Measurements from ENCODE around the gene ARID3B.
A peak's percentile ranks its signal among the peaks of the same experiment; 100 is the strongest.

The ARID3B gene

DNA sequence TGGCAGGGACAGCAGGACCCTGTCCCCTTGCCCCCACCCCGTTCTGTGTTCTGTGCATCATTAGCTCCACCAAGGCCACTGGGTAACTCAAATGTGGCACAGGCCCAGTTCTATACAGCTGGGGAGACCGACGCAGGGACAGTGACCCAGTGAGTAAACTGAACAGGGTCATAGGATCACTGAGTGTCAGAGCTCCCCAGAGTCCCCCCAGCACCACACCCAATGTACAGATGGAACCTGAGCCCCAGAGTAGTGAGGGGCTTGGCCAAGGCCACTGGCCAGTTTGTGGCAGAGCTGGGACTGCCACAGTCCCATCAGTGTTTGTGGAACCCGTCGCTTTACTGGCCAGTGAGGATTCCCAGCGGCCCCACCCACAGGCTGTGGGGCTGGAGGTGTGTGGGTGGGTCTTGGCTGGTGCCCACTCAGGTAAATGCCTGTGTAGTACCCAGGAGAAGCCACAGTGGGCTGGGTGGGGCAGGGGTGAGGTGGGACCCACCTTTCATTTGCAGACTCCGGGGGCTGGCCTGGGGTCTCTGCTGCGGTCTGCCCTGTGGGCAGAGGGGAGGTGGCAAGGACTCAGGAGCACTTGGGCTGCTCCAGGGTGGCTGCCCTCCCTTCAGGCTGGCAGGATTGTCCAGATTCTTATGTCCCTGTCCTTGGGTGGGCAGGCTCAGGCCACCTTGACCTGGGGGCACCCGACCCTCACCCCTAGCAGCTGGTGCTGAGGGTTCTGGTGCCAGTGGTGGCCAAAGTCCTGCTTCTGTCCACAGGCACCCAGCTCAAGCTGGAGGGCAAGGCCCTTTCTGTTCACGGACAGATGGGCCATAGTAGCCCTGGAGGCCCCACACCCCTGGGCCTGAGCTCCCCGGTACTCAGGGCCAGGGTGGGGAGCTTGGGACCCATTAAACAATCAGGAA, 63.0 kb downstream of the ARID3B start:
- DNase-seq (ENCODE audit: low spot score): no peak

DNA sequence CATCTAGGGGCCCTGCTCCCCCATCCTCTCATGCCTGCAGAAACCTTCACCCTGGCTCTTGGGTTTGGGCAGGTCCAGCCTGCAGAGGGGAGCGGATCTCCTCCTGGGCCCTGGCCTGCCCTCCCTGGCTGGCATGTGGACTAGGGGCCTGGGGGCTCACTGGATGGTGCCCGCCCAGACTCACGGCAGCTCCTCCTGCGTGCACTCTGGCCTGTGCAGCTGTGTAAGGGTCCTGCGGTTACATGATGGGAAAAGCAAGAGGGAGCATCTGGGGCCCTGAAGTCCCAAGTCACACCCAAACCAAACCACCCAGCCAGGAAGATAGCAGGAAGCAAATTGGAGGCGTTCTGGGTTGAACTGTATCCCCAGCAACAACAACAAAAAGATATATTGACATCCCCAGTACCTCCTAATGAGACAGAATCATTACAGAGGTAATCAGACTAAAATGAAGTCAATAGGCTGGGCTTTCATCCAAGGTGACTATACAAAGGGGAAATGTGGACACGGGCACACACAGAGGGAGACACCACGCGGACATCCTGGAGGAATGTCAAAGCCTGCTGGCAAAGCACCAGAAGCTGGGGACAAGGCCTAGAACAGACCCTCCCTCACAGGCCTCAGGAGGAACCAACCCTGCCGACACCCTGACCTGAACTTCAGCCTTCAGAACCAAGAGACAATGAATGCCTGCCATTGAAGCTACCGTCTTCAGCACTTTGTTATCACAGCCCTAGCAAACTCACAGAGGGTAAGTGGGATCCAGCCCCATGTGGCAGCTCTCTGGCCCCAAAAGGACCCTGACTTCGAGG, 64.2 kb downstream of the ARID3B start:
- DNase-seq (ENCODE audit: low spot score): no peak

DNA sequence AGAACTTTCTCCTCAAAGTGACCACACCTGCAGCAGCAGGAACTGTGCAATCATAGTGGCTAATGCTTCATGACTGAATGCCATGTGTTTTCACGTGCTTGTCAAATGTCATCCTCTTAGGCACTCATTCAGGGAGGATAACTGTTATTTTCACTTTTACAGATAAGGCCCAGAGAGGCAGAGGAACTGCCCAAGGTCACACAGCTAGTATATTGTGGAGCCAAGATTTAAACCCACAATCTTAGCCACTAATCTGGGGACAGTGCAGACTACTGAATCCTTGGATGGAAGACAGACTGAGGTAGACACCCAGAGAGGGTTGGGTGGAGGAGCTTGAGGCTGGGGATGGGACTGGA, 64.8 kb downstream of the ARID3B start:
- DNase-seq (ENCODE audit: low spot score): no peak

DNA sequence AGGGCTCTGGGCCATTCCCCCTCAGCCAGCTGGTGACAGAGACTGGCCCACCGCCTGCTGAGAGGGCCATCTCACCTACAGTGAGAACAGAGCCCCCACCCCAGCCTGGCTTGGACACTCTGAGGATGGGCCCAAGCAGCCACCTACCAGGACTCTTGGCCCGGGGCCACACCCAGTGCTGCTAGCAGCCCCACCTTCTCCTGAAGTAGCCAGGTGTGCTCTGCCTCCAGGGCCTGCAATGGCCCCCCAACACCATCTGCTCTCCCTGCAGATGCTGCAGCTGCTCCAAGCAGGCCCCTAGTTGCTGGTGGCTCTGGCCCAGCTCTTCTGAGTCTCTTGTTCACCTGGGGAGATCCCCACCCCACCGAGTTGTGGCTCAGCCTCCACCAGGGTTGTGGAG, 67.8 kb downstream of the ARID3B start:
- no peak for DNase-seq (ENCODE audit: low spot score)

DNA sequence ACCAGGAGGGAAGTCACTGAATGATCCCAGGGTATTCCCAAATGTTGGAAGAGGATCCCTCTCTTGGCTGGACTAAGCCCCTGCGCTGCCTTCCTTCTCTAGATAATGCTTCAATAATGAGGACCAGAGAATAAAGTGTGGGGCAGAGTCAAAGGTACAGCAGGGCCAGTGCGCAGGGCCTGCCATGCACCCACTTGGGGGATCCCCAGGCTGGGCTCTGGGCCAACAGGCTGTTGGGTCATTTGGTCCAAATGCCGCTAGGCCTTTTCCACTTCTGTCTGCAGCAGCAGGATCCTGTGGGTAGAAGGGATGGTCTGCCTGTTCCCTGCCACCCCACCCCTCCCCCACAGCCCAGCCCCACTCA, 68.9 kb downstream of the ARID3B start:
- no peak for DNase-seq (ENCODE audit: low spot score)

DNA sequence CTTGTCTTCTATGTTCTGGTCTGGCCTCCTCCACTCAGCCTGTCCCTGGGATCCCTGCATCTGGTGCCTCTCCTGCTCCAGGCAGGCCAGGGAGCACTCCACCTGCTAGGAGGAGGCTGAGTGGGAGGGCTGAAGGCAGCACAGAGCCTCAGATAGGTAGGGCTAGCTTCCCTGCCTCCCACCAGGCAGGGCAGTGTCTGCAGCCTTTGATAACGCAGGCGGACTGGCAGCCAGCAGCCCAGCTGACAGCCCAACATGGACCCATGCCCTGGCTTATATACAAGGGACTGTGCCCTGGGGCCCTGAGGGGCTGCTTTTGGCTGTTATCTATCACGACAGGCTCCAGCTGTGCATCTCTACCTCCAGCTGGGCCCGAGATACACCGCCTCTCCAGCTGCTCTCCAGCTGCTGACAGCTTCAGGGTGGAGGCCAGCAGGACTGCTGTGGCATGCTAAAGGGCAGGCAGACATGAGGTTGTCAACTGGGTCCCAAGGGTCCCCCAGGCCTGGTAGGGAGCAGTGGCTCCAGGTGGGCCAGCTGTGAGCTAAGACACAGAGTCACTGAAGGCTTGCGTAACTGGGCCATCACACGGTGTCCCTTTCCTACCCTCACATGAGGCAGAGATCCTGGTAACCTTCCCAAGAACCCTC, 69.4 kb downstream of the ARID3B start:
- DNase-seq (ENCODE audit: low spot score): no peak

DNA sequence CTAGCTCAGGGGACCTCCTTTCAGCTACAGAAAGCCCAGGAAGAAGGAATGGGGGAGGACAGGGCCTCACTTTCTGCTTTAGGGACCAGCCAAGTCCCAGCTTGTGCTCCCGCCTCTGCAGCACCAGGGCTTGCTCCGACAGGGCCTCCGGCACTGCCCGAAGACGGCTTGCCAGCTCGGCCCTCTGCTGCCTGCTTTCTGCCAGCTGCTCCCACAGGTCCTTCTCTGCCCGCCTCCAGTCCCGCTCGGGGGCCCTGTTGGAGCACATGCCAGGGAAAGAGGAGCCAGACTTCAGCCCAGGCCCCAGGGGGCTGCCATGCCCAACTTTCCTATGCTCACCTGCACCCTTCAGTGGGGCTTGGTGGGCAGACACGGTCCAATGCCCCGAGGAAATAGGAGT, 70.3 kb downstream of the ARID3B start:
- DNase-seq (ENCODE audit: low spot score): no peak

DNA sequence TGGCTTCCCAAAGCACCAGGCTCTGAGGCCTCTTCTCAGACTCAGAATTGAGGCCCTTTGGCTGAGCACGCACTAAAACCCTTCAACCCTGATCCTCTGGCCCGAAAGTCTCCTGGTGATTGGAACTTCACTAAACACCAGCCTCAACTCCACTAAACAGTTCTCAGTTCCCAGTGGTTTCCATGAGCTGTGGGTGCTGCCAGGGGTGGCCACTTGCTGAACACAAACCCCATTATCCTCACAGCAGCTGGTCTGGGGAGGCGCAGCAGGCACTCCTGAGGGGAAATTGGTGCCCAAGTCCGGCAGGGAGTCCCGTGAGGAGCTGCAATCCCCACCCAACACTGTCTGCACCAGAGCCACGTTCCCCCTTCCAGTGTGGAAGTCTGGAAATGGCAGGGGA, 70.8 kb downstream of the ARID3B start:
- DNase-seq (ENCODE audit: low spot score): no peak

DNA sequence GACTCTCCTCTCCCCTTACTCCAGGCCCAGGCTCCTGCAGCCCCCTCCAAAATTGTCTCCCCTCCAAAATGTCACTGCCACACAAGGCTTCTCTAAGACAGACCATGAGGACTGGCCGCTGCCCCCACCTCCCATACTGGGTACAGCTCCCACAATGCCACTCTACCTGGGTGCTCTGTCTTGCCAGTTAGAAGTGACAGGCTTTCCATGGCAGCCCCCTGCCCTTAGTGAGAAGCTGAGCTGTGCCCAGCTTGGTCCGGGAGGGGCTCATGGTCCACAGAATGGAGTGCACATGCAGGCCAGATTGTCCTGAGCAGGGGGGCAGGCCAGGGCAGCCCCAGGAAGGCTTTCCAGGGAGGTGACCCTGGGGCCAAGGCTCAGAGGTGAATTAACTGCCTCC, 71.7 kb downstream of the ARID3B start:
- DNase-seq (ENCODE audit: low spot score): no peak

DNA sequence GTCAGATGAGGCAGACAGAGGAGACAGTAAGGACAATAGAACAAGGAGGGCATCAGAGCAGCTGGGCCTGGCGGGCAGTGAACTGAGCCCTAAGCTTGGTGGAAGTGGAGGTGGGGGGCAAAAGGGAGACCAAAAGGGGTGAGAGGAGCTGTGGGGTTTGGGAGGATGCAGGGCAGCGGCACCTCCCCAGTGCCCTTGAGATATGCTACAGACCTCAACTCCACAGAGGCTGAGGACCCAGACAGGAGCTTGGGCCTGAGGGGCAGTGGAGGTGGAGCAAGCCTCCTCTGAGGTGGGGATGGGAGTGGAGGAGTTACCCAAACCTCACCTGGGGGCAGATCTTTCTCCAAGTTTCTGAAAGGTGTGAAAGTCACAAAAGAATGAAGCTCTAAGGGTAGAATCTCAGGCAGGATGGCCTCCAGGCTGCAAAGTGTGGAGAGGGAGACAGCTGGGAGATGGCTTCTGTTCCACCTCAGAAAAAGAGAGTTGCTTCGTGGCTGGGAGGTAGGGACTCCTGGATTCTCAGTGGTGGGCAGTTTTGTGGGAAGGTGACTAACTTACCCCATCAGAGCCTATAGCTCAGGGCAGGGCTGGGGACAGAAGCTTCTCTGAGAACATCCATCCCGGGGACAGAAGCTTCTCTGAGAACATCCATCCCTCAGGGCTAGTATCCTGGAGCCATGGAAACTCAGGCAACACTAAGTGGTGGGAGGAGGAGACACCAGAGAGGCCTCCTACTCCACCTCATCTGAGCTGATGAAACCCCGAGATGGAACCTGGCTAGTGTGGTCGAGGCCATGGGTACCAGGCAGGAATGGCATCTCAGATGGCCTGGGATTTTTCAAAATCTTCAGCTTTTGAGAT, 72.3 kb downstream of the ARID3B start:
- DNase-seq (ENCODE audit: low spot score): no peak

DNA sequence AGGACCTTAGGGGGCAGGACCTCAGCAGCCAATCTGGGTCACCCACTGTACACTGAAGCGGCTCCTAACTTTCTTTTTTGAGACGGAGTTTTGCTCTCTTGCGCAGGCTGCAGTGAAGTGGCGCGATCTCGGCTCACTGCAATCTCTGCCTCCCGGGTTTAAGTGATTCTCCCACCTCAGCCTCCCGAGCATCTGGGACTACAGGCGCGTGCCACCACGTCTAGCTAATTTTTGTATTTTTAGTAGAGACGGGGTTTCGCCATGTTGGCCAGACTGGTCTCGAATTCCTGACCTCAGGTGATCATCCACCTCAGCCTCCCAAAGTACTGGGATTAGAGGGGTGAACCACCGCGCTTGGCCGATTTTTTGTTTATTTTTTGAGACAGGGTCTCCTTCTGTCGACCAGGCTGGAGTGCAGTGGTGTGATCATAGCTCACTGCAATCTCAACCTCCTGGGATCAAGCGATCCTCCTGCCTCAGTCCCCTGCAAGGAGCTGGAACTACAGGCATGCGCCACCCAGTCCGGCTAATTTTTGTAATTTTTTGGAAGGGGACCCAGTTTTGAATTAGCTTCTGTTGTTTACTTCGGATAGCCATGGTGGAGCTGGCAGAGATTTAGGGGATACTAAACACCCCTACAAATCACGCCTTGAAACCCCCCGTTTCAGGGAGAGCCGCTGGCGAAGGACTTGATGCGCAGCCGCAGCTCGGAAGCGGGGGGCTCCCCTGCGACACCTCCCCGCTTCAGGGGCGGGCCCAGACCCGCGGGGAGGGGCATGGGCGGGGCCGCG, 73.1 kb downstream of the ARID3B start:
- DNase-seq (ENCODE audit: low spot score): peak; percentile 84

DNA sequence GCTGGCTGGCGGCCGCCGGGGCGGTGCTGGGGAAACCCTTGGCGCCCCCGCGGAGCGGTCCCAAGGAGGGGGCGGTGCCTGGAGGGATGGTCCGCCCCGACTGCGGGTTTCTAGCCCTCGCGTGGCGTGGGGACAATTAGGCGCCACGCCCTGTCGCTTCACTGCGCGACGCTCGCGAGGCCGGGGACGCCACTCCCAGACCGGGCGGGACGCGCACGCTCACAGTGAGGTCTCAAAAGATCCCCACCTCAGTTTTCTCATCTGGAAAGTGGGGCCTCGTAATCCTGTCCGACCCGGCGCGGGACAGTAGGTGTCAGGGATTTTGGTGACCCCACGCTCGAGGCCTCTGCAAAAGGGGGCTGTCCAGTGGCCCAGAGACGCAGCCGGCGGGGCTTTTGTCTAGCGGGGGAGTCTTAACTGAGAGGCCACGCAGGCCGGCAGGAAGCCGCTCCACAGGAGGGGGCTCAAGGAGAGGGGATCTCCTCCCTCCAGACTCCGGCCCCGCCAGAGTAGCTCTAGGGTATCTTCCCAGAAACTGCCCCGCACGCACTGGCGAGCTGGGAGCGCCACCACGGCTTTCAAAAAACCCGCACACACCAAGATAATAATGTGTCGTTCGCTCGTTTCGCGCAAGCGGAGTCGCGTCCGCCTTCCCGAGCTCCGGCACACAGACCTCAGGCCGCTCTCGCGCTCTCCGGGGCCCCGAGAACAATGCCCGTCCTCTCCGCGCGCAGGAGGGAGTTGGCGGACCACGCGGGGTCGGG, 73.9 kb downstream of the ARID3B start:
- DNase-seq (ENCODE audit: low spot score): peak; percentile 56

DNA sequence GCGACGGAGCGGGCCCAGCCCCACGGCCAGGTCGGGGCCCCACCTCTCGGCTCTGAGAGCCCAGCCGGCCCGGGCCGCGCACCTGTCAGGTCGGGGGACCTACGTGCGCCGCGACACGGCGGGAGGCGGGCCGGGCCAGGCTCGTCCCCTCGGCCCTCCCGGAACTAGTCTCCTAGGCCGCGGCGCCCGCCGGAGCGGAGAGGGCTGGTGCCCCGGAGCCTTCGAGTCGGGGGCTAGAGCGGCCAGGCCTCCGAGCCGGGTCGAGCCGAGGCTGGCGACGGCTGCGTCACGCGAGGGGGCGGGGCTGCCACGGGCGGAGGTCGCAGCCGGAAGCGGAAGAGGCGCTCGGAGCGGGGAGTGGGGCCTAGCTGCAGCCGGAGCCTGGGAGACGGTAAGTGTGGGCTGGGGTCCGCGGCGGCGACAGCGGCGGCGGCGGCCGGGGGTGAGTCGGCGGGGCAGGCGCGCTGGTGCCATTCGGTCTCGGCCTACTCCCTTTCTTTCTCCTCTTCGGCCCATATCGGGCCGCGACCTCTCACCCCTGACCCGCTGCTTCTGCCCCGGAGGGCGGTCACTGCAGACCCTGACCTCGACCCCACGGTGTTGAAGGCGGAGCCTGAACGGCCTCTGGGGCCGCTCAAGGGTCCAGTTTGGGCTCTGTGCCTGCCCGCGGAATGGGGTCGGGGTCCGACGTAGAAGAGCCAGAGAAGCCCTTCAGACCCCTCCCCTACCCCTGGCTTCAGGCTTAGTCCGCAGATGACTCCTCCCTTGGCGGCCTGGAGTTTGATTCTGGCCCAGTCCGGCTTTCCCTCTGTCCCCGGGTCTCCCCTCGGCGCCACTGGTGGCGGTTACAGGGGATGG, 74.7 kb downstream of the ARID3B start, which contains the start of gene CLK3:
TSS of gene CLK3 (plus strand) at position 329 of the 858 bp plus-strand sequence. CDS start 3,361 bp downstream, outside the sequence.
- peak; percentile 92 for DNase-seq (ENCODE audit: low spot score)

DNA sequence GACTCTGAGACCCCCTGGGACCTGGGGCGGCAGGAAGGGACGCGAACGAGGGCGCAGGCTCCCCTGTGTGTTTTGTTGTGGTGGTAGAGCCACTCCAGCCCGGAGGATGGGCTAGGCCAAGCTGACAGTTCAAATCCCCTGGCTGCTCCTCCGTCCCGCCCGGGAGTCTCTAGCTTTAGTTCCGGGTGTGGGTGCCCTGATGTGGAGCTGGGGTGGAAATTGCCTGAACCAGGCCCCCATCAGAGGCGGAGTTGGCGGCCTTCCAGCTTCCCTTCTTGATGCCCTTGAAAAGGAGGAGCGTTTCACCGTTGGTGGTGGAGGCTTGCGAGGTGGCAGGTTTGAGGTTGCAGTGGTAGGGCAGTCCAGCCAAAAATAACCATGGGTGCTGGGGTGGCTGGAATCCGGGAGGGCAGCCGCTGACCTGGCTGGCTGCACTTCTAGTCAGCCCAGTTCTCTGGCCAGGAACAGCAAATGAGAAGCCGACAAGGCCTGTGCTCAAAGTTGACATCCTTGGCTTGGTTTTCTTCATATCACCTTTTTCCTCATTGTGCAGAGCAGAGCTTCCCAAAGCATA, 75.4 kb downstream of the ARID3B start:
- DNase-seq (ENCODE audit: low spot score): no peak

DNA sequence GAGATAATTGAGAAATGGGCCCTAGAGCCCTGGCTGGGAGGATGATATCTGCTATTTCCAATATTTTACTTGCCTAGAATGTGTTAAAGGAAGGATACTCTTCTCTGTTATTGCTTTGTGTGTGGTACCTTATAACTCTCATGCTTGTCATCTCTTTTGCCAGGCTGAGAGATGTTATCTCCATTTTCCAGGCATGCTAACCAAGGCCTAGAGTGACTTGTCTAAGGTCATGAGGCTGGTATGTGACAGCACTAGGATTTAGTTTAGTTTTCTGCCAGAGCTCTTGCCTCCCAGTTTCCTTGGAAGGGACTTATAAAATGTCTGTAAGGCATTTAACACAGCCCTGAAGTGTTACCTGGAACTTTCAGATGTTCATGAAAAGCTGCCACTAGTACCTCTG, 76.0 kb downstream of the ARID3B start:
- DNase-seq (ENCODE audit: low spot score): no peak

DNA sequence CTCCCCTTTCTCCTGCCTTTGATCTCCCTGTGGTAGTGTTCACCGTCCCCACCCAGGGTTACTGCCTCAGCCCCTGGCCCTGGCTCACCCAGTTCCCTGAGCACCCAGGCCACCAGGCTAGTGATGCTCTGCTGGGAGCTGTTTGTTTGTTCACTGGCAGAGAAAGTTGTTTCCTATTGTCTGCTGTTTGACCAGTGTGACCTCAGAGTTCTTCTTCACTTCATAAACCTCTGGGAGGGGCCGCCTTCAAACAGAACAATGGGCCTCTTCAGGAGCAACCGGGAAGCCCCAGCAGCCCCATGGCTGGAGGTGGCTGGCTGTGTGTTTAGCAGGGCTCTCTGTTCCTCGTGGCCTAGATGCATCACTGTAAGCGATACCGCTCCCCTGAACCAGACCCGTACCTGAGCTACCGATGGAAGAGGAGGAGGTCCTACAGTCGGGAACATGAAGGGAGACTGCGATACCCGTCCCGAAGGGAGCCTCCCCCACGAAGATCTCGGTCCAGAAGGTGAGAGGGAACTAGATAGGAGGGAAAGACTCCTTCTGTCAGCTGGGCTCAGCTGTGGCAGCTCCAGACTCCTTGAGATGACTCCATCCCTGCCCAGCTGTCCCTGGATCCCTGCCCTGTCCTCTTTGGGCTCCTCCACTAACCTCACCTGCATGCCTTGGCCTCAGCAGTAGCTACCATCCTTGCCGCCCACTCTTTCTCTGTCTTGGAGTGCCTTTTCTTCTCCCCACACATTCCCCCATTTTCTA, 78.0 kb downstream of the ARID3B start:
- DNase-seq (ENCODE audit: low spot score): no peak

DNA sequence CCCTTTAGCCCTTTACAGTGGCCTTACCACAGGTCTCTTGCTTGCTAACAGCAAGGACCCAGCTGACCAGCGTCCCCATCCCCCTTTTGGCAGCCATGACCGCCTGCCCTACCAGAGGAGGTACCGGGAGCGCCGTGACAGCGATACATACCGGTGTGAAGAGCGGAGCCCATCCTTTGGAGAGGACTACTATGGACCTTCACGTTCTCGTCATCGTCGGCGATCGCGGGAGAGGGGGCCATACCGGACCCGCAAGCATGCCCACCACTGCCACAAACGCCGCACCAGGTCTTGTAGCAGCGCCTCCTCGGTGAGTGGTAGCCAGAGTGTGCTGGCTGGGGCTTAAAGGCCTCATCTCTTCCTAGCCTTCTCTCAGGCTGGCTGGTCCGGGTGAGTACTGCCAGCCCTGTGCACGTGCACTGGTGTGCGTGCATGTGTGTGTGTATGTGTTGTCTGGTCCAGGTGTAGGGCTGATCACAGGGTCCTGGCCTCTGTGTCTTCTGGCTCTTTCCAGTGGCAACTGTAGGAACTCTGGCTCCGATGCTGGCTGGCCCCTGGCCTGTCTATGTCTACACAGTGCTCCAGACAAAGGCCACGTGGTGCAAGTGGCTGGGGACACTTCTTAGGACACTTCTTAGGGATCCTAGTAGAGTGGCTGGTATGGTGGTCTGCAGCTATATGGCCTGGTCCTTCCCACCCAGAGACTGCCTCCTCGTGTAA, 79.1 kb downstream of the ARID3B start:
- DNase-seq (ENCODE audit: low spot score): no peak

Measured in cerebellar cortex (tissue), 1 donor.